ENCODE data around the gene EIF4A3. TPM values are rescaled to one million over a fixed set of nuclear protein-coding genes. Genes with fewer than 3 reads are reported as not detected.

Gene EIF4A3
- total RNA-seq, 1 experiment from 2014 or later: 190 TPM

DNA sequence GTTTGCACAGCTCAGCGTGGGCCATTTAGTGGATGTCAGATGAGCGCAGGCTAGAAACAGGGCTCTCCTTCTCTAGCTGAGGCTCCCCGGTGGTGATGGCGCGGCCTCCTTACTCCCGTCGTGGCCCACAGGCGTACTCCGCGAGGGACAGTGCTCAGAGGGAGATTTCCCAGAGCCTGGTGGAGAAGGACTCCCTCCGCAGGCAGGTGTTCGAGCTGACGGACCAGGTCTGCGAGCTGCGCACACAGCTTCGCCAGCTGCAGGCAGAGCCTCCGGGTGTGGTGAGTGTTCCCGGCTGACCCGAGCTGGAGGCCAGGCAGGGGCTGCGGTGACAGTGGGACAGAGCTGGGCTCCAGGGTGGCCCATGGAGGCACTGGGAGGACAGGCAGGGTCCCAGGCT lies 44.3 kb upstream of the EIF4A3 start:
- CTCF ChIA-PET: no interaction called here
- Mint-ChIP-seq H3K9me3 (ENCODE audit: unreplicated experiment) (no peaks in the 10 kb centered on the region), H3K36me3 (ENCODE audit: insufficient read depth, unreplicated experiment) (no peaks in the 10 kb centered on the region), H3K4me3 (ENCODE audit: unreplicated experiment) (no peak overlapping the region), H3K4me1 (ENCODE audit: low read depth, unreplicated experiment) (no peaks in the 10 kb centered on the region), H3K27me3 (ENCODE audit: insufficient read depth, unreplicated experiment) (no peaks in the 10 kb centered on the region), H3K27ac (ENCODE audit: unreplicated experiment) (no peak overlapping the region)
- H3K9me3 ChIP-seq: no peaks in the 10 kb centered on the region
- H3K4me3 ChIP-seq (ENCODE audit: low read depth, low read length): no peak overlapping the region
- H3K36me3 ChIP-seq (ENCODE audit: control insufficient read depth, insufficient read depth, low read length): no peaks in the 10 kb centered on the region
- TF ChIP-seq, protein P1, sequence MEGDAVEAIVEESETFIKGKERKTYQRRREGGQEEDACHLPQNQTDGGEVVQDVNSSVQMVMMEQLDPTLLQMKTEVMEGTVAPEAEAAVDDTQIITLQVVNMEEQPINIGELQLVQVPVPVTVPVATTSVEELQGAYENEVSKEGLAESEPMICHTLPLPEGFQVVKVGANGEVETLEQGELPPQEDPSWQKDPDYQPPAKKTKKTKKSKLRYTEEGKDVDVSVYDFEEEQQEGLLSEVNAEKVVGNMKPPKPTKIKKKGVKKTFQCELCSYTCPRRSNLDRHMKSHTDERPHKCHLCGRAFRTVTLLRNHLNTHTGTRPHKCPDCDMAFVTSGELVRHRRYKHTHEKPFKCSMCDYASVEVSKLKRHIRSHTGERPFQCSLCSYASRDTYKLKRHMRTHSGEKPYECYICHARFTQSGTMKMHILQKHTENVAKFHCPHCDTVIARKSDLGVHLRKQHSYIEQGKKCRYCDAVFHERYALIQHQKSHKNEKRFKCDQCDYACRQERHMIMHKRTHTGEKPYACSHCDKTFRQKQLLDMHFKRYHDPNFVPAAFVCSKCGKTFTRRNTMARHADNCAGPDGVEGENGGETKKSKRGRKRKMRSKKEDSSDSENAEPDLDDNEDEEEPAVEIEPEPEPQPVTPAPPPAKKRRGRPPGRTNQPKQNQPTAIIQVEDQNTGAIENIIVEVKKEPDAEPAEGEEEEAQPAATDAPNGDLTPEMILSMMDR (IDR thresholded peaks at IDR 0.05; ENCODE audit: insufficient read depth in 1 of 2, low read depth in 1 of 2, low read length in 1 of 2, severe bottlenecking in 1 of 2, unreplicated experiment in 1 of 2): no peak
- no peaks in the 10 kb centered on the region for H3K27me3 ChIP-seq (replicated peaks; ENCODE audit: control insufficient read depth, insufficient read depth, low read length)
- POLR2A ChIA-PET: no interaction called here
- intact Hi-C loops (cut with micrococcal nuclease; ENCODE audit: unreplicated experiment): no loop called here
- H3K4me1 ChIP-seq: no peaks in the 10 kb centered on the region
- no peak for DNase-seq
- BruUV-seq (replicated peaks): no TSS peak

- intact Hi-C loops (cut with micrococcal nuclease; ENCODE audit: unreplicated experiment): no loop called here
- ChIA-PET CTCF (no interaction called here), POLR2A (no interaction called here)
- Mint-ChIP-seq H3K4me3 (ENCODE audit: unreplicated experiment) (no peak overlapping the region), H3K27me3 (ENCODE audit: insufficient read depth, unreplicated experiment) (no peaks in the 10 kb centered on the region), H3K36me3 (ENCODE audit: insufficient read depth, unreplicated experiment) (no peaks in the 10 kb centered on the region), H3K4me1 (ENCODE audit: low read depth, unreplicated experiment) (no peaks in the 10 kb centered on the region), H3K27ac (ENCODE audit: unreplicated experiment) (no peak overlapping the region), H3K9me3 (ENCODE audit: unreplicated experiment) (no peaks in the 10 kb centered on the region)
- Histone ChIP-seq H3K9me3 (no peaks in the 10 kb centered on the region), H3K36me3 (ENCODE audit: control insufficient read depth, insufficient read depth, low read length) (no peaks in the 10 kb centered on the region), H3K4me3 (ENCODE audit: low read depth, low read length) (no peak overlapping the region), H3K4me1 (no peaks in the 10 kb centered on the region), H3K27me3 (replicated peaks; ENCODE audit: control insufficient read depth, insufficient read depth, low read length) (no peaks in the 10 kb centered on the region)
- TF ChIP-seq, protein P1 (IDR thresholded peaks at IDR 0.05; ENCODE audit: insufficient read depth in 1 of 2, low read depth in 1 of 2, low read length in 1 of 2, severe bottlenecking in 1 of 2, unreplicated experiment in 1 of 2): no peak
- BruUV-seq (replicated peaks): no TSS peak
- no peak for DNase-seq
These were observed 43.8 kb upstream of the EIF4A3 start for GRCh38 chr17:80190716-80191115.

- CTCF ChIA-PET: no interaction called here
- Mint-ChIP-seq H3K36me3 (ENCODE audit: insufficient read depth, unreplicated experiment) (no peaks in the 10 kb centered on the region), H3K4me3 (ENCODE audit: unreplicated experiment) (no peak overlapping the region), H3K4me1 (ENCODE audit: low read depth, unreplicated experiment) (no peaks in the 10 kb centered on the region), H3K9me3 (ENCODE audit: unreplicated experiment) (no peaks in the 10 kb centered on the region), H3K27ac (ENCODE audit: unreplicated experiment) (no peak overlapping the region), H3K27me3 (ENCODE audit: insufficient read depth, unreplicated experiment) (no peaks in the 10 kb centered on the region)
- POLR2A ChIA-PET: no interaction called here
- intact Hi-C loops (cut with micrococcal nuclease; ENCODE audit: unreplicated experiment): no loop called here
- Histone ChIP-seq H3K4me3 (ENCODE audit: low read depth, low read length) (no peak overlapping the region), H3K36me3 (ENCODE audit: control insufficient read depth, insufficient read depth, low read length) (no peaks in the 10 kb centered on the region), H3K27me3 (replicated peaks; ENCODE audit: control insufficient read depth, insufficient read depth, low read length) (no peaks in the 10 kb centered on the region), H3K4me1 (no peaks in the 10 kb centered on the region), H3K9me3 (no peaks in the 10 kb centered on the region)
- no peak for DNase-seq
- TF ChIP-seq, protein P1 (IDR thresholded peaks at IDR 0.05; ENCODE audit: insufficient read depth in 1 of 2, low read depth in 1 of 2, low read length in 1 of 2, severe bottlenecking in 1 of 2, unreplicated experiment in 1 of 2): no peak
- BruUV-seq (replicated peaks): no TSS peak
These were observed 42.7 kb upstream of the EIF4A3 start for GRCh38 chr17:80189611-80190010.
